HepG2 (cell line): ENCODE data around the gene ING5. TPM values are rescaled to one million over a fixed set of nuclear protein-coding genes. Genes with fewer than 3 reads are reported as not detected.

Experiments used
- BORCS8-MEF2B ChIP-seq: sonication (generic); formaldehyde crosslinking; IDR thresholded peaks from 2 replicates; pipeline ENCODE4 v1.8.0; 2022; ENCODE audit warnings: mild to moderate bottlenecking, missing genetic modification reagents
- CC2D1A ChIP-seq: sonication (generic); formaldehyde crosslinking; IDR thresholded peaks from 2 replicates; pipeline ENCODE4 v1.8.1; 2023; ENCODE audit warnings: mild to moderate bottlenecking, missing genetic modification reagents
- DNMT1 ChIP-seq: sonication (generic); formaldehyde crosslinking; IDR thresholded peaks from 2 replicates; pipeline ENCODE4 v1.5.1; 2020; ENCODE audit warnings: mild to moderate bottlenecking, missing genetic modification reagents
- EHMT2 ChIP-seq: fragments of 200-600 bp; sonication (generic); IDR thresholded peaks from 2 replicates; pipeline ENCODE4 v1.7.0; 2017; ENCODE audit warnings: antibody characterized with exemption, low read depth, low read length, borderline replicate concordance
- FOXM1 ChIP-seq: sonication (generic); formaldehyde crosslinking; IDR thresholded peaks from 2 replicates; pipeline ENCODE4 v1.5.0; 2020; ENCODE audit warnings: missing genetic modification reagents
- GFI1 ChIP-seq: sonication (generic); formaldehyde crosslinking; IDR thresholded peaks from 2 replicates; pipeline ENCODE4 v1.5.0; 2020; ENCODE audit warnings: missing genetic modification reagents, mild to moderate bottlenecking, borderline replicate concordance
- IRF1 ChIP-seq: sonication (generic); formaldehyde crosslinking; IDR thresholded peaks from 2 replicates; pipeline ENCODE4 v1.4.0; 2020; ENCODE audit warnings: low read depth, mild to moderate bottlenecking, missing genetic modification reagents
- KLF16 ChIP-seq, 2 experiments: sonication (generic) in 1 of 2; formaldehyde crosslinking in 1 of 2; IDR thresholded peaks; 2 replicates each; pipeline versions ENCODE4 v1.6.1 to v1.8.0; 2016 to 2023; ENCODE audit warnings: missing genetic modification reagents in 2 of 2, missing compliant biosample characterization in 1 of 2
- KLF9 ChIP-seq: IDR thresholded peaks from 2 replicates; pipeline ENCODE4 v1.6.1; 2016; ENCODE audit warnings: low read depth
- LRRFIP1 ChIP-seq: sonication (generic); formaldehyde crosslinking; conservative IDR thresholded peaks from 2 replicates; pipeline ENCODE4 v1.4.0; 2020; ENCODE audit warnings: missing genetic modification reagents
- RFX5 ChIP-seq: IDR thresholded peaks from 2 replicates; pipeline ENCODE4 v1.6.1; 2011; ENCODE audit warnings: low read depth, low read length, improper control_type of control experiment
- SP4 ChIP-seq: sonication (generic); formaldehyde crosslinking; IDR thresholded peaks from 2 replicates; pipeline ENCODE4 v1.8.1; 2023; ENCODE audit warnings: mild to moderate bottlenecking, missing genetic modification reagents
- TBX2 ChIP-seq: sonication (generic); formaldehyde crosslinking; IDR thresholded peaks from 2 replicates; pipeline ENCODE4 v1.5.0; 2020; ENCODE audit warnings: missing genetic modification reagents, mild to moderate bottlenecking, borderline replicate concordance
- YEATS4 ChIP-seq: sonication (generic); formaldehyde crosslinking; IDR thresholded peaks from 2 replicates; pipeline ENCODE4 v1.4.0; 2020; ENCODE audit warnings: missing genetic modification reagents, borderline replicate concordance
- ZC3H13 ChIP-seq: sonication (generic); formaldehyde crosslinking; IDR thresholded peaks from 2 replicates; pipeline ENCODE4 v1.8.1; 2023; ENCODE audit warnings: mild to moderate bottlenecking, missing genetic modification reagents, moderate library complexity
- ZFP37 ChIP-seq: sonication (generic); formaldehyde crosslinking; IDR thresholded peaks from 2 replicates; pipeline ENCODE4 v1.4.0; 2020; ENCODE audit warnings: missing genetic modification reagents, borderline replicate concordance
- ZNF501 ChIP-seq: sonication (generic); formaldehyde crosslinking; IDR thresholded peaks from 2 replicates; pipeline ENCODE4 v1.5.1; 2020; ENCODE audit warnings: mild to moderate bottlenecking, moderate library complexity, missing genetic modification reagents
- ZNF547 ChIP-seq: sonication (generic); formaldehyde crosslinking; IDR thresholded peaks from 2 replicates; pipeline ENCODE4 v1.5.1; 2020; ENCODE audit warnings: mild to moderate bottlenecking, missing genetic modification reagents
- ZNF83 ChIP-seq: sonication (generic); formaldehyde crosslinking; IDR thresholded peaks from 2 replicates; pipeline ENCODE4 v1.4.0; 2020; ENCODE audit warnings: missing genetic modification reagents, mild to moderate bottlenecking, borderline replicate concordance
- ZSCAN21 ChIP-seq: sonication (generic); formaldehyde crosslinking; IDR thresholded peaks from 2 replicates; pipeline ENCODE4 v1.8.0; 2022; ENCODE audit warnings: mild to moderate bottlenecking, missing genetic modification reagents, moderate library complexity, borderline replicate concordance
- ZSCAN31 ChIP-seq: sonication (generic); formaldehyde crosslinking; IDR thresholded peaks from 2 replicates; pipeline ENCODE4 v1.5.0; 2020; ENCODE audit warnings: low read depth, mild to moderate bottlenecking, missing genetic modification reagents
- polyA plus RNA-seq, 8 experiments: library from polyadenylated mRNA; depleted of rRNA in 3 of 8; stranded (reverse) in 7 of 8; unstranded in 1 of 8; fragments of >200 nt; fragmentation: Illumina TruSeq in 4 of 8; extraction: Trizol in 4 of 8; gene quantifications; 2 replicates each; pipeline versions ENCODE4 v1.2.1 to v1.2.3, GENCODE V29; 2011 to 2016; ENCODE audit warnings: low read depth in 4 of 8, missing spikeins in 1 of 8, mixed read lengths in 1 of 8; ENCODE audit not compliant: insufficient read depth in 1 of 8
- total RNA-seq, 5 experiments: library from RNA; depleted of rRNA; stranded (reverse); fragments of >200 nt; fragmentation: Illumina TruSeq; extraction: Trizol; gene quantifications; 2 replicates each; pipeline ENCODE4 v1.2.3, GENCODE V29; 2016; ENCODE audit warnings: low read depth in 1 of 5
- TF ChIP-seq, protein P1 (sequence below): sonication (generic); formaldehyde crosslinking; IDR thresholded peaks from 2 replicates; pipeline ENCODE4 v1.5.0; 2020; ENCODE audit warnings: missing genetic modification reagents
- TF ChIP-seq, protein P2 (sequence below): sonication (generic); formaldehyde crosslinking; IDR thresholded peaks from 2 replicates; pipeline ENCODE4 v1.8.1; 2022; ENCODE audit warnings: low read depth, mild to moderate bottlenecking, missing genetic modification reagents

Gene ING5
- total and polyA plus RNA-seq, 2 of the 13 experiments (the other 11 are each of a cell fraction or from before 2014, with no cell fraction given) = 61.9 to 71.9 TPM

GRCh38 chr2:241734467-241735208 lies 32.8 kb downstream of the ING5 start, which contains the start of gene D2HGDH (continued):
- TF ChIP-seq EHMT2 (no peak), ZNF83 (CRISPR knock-in tag) (no peak), TBX2 (CRISPR knock-in tag) (peak; percentile 28), ZC3H13 (CRISPR knock-in tag) (no peak; the same call in 1 of the 2 replicates), ZNF547 (CRISPR knock-in tag) (no peak), BORCS8-MEF2B (CRISPR knock-in tag) (peak; percentile 80), YEATS4 (peak; percentile 95), KLF9 (CRISPR knock-in tag) (no peak), KLF16 (CRISPR knock-in tag; IDR thresholded peaks at IDR 0.05) (no peak; a peak in 1 of 4 replicates), CC2D1A (CRISPR knock-in tag) (0 out of 2 replicates have a peak, but pooled peaks have one; percentile 1), RFX5 (no peak), ZSCAN31 (CRISPR knock-in tag) (peak; percentile 31; the same call in 1 of the 2 replicates), FOXM1 (CRISPR knock-in tag) (peak; percentile 56; the same call in 1 of the 2 replicates), ZFP37 (CRISPR knock-in tag) (no peak), ZNF501 (CRISPR knock-in tag) (no peak), DNMT1 (CRISPR knock-in tag) (peak; percentile 74; the same call in 1 of the 2 replicates), LRRFIP1 (CRISPR knock-in tag) (no peak), IRF1 (CRISPR knock-in tag) (no peak; the same call in 1 of the 2 replicates), GFI1 (CRISPR knock-in tag) (peak; percentile 8; the same call in 1 of the 2 replicates), ZSCAN21 (CRISPR knock-in tag) (peak; percentile 93), SP4 (CRISPR knock-in tag) (peak; percentile 87)
- TF ChIP-seq, protein P1, sequence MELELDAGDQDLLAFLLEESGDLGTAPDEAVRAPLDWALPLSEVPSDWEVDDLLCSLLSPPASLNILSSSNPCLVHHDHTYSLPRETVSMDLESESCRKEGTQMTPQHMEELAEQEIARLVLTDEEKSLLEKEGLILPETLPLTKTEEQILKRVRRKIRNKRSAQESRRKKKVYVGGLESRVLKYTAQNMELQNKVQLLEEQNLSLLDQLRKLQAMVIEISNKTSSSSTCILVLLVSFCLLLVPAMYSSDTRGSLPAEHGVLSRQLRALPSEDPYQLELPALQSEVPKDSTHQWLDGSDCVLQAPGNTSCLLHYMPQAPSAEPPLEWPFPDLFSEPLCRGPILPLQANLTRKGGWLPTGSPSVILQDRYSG (CRISPR knock-in tag) = peak; percentile 38; the same call in 1 of the 2 replicates
- TF ChIP-seq, protein P2, sequence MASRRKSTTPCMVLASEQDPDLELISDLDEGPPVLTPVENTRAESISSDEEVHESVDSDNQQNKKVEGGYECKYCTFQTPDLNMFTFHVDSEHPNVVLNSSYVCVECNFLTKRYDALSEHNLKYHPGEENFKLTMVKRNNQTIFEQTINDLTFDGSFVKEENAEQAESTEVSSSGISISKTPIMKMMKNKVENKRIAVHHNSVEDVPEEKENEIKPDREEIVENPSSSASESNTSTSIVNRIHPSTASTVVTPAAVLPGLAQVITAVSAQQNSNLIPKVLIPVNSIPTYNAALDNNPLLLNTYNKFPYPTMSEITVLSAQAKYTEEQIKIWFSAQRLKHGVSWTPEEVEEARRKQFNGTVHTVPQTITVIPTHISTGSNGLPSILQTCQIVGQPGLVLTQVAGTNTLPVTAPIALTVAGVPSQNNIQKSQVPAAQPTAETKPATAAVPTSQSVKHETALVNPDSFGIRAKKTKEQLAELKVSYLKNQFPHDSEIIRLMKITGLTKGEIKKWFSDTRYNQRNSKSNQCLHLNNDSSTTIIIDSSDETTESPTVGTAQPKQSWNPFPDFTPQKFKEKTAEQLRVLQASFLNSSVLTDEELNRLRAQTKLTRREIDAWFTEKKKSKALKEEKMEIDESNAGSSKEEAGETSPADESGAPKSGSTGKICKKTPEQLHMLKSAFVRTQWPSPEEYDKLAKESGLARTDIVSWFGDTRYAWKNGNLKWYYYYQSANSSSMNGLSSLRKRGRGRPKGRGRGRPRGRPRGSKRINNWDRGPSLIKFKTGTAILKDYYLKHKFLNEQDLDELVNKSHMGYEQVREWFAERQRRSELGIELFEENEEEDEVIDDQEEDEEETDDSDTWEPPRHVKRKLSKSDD = peak; percentile 87; the same call in 1 of the 2 replicates
